Measurements from ENCODE around the gene TSFM. TPM values are rescaled to one million over a fixed set of nuclear protein-coding genes. Genes with fewer than 3 reads are reported as not detected.

The TSFM gene
- total RNA-seq, 1 experiment from 2014 or later, result 53.2 TPM

DNA sequence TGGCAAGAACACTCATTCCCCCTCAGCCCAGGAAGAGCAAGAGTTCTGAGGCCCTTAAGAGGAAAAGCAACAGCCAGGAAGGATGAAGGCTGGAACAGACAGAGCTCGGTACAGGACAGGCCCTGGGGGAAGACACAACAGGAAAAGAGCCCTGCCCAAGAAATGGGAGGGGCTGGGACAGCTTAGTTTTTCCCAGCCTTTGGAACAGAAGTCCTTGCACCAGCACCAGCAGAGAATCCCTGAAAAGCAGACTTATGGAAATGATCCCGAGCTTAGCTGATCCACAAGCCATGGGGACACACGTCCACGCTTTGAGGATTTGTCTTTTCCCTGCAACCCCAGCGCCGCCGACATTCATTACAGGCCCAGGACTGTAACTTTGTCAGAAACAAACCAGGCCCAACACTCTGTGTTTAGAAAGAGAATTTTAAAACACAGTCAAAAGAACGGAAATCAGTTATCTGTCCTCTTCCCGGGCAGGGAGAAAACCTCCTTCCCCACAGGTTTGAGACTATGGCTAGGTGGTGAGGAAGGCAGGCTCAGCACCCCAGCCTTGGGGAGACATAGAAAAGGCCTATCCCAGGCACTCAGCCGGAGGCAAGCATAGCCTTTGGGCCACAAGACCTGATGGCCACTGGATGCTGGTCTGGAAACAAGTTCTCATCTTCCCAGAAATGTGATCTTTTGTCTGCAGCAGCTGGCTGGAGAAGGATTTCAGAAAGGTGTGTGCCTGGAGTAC, 40.0 kb downstream of the TSFM start:
- ChIA-PET POLR2A (no interaction called here), RAD21 (ENCODE audit: low non-redundant PET in 1 of 2, low total read pairs in 2 of 2, uncharacterized antibody in 2 of 2, unreplicated experiment in 2 of 2) (no interaction called here), CTCF (no interaction called here)
- Histone ChIP-seq H4K20me1 (ENCODE audit: insufficient read depth) (no peaks in the 10 kb centered on the region), H3K27ac (ENCODE audit: low read depth, low read length) (no peak overlapping the region), H3K36me3 (ENCODE audit: control insufficient read depth in 1 of 2, insufficient read depth in 2 of 2, low read length in 2 of 2) (peaks cover 24 to 35% of the 10 kb centered on the region in 2 experiments), H3K9me2 (ENCODE audit: insufficient read depth) (no peaks in the 10 kb centered on the region), H3K4me3 (replicated peaks in 1 of 2; ENCODE audit: low read depth in 1 of 2, low read length in 2 of 2) (no peak overlapping the region), H3K27me3 (ENCODE audit: insufficient read depth, low read length) (no peaks in the 10 kb centered on the region), H3K4me1 (ENCODE audit: control insufficient read depth in 1 of 2, insufficient read depth in 2 of 2, low read length in 2 of 2) (no peaks in the 10 kb centered on the region; a peak in 1 of 4 replicates), H3K9ac (ENCODE audit: low read length) (no peak overlapping the region), H3K4me2 (ENCODE audit: low read length) (no peak overlapping the region), H3K79me2 (ENCODE audit: insufficient read depth, low read length) (no peaks in the 10 kb centered on the region), H3K9me3 (ENCODE audit: control insufficient read depth in 1 of 2, insufficient read depth in 1 of 2, low read depth in 1 of 2, low read length in 2 of 2) (no peaks in the 10 kb centered on the region), H2AFZ (ENCODE audit: low read depth, low read length, poor library complexity, severe bottlenecking) (no peak overlapping the region)
- BruUV-seq (replicated peaks), result no TSS peak
- intact Hi-C loops (cut with micrococcal nuclease), result no loop called here
- ATAC-seq (no peak), DNase-seq (ENCODE audit: low read depth, low spot score) (no peak)
- TF ChIP-seq, protein P1, sequence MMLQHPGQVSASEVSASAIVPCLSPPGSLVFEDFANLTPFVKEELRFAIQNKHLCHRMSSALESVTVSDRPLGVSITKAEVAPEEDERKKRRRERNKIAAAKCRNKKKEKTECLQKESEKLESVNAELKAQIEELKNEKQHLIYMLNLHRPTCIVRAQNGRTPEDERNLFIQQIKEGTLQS (IDR thresholded peaks at IDR 0.05), result no peak
- TF ChIP-seq FOSL1 (IDR thresholded peaks at IDR 0.05; ENCODE audit: low read depth) (no peak), CEBPB (IDR thresholded peaks at IDR 0.05; ENCODE audit: low read depth) (no peak), JUND (IDR thresholded peaks at IDR 0.05) (no peak), EZH2phosphoT487 (IDR thresholded peaks at IDR 0.05; ENCODE audit: borderline replicate concordance) (no peak), CBX3 (IDR thresholded peaks at IDR 0.05; ENCODE audit: low read depth) (no peak), ELF1 (IDR thresholded peaks at IDR 0.05; ENCODE audit: borderline replicate concordance, low read depth) (no peak), ZFX (IDR thresholded peaks at IDR 0.05) (no peak), TCF7L2 (IDR thresholded peaks at IDR 0.05; ENCODE audit: borderline replicate concordance, extremely low read depth, insufficient read depth, insufficient read length) (no peak)
- TF ChIP-seq, protein P2, sequence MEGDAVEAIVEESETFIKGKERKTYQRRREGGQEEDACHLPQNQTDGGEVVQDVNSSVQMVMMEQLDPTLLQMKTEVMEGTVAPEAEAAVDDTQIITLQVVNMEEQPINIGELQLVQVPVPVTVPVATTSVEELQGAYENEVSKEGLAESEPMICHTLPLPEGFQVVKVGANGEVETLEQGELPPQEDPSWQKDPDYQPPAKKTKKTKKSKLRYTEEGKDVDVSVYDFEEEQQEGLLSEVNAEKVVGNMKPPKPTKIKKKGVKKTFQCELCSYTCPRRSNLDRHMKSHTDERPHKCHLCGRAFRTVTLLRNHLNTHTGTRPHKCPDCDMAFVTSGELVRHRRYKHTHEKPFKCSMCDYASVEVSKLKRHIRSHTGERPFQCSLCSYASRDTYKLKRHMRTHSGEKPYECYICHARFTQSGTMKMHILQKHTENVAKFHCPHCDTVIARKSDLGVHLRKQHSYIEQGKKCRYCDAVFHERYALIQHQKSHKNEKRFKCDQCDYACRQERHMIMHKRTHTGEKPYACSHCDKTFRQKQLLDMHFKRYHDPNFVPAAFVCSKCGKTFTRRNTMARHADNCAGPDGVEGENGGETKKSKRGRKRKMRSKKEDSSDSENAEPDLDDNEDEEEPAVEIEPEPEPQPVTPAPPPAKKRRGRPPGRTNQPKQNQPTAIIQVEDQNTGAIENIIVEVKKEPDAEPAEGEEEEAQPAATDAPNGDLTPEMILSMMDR (IDR thresholded peaks at IDR 0.05 in 2 of 3, conservative IDR thresholded peaks at IDR 0.05 in 1 of 3; ENCODE audit: borderline replicate concordance in 1 of 3, insufficient read depth in 1 of 3, low read depth in 2 of 3, low read length in 2 of 3), result no peak
- TF ChIP-seq, protein P3, sequence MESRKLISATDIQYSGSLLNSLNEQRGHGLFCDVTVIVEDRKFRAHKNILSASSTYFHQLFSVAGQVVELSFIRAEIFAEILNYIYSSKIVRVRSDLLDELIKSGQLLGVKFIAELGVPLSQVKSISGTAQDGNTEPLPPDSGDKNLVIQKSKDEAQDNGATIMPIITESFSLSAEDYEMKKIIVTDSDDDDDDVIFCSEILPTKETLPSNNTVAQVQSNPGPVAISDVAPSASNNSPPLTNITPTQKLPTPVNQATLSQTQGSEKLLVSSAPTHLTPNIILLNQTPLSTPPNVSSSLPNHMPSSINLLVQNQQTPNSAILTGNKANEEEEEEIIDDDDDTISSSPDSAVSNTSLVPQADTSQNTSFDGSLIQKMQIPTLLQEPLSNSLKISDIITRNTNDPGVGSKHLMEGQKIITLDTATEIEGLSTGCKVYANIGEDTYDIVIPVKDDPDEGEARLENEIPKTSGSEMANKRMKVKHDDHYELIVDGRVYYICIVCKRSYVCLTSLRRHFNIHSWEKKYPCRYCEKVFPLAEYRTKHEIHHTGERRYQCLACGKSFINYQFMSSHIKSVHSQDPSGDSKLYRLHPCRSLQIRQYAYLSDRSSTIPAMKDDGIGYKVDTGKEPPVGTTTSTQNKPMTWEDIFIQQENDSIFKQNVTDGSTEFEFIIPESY (IDR thresholded peaks at IDR 0.05; ENCODE audit: extremely low read depth, insufficient replicate concordance, low read length), result no peak
- TF ChIP-seq, protein P4, sequence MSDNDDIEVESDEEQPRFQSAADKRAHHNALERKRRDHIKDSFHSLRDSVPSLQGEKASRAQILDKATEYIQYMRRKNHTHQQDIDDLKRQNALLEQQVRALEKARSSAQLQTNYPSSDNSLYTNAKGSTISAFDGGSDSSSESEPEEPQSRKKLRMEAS (IDR thresholded peaks at IDR 0.05), result no peak
